Measurements from ENCODE around the gene OSM. TPM values are rescaled to one million over a fixed set of nuclear protein-coding genes. Genes with fewer than 3 reads are reported as not detected.

The OSM gene
- polyA plus RNA-seq, 1 of the 3 experiments (the other 2 are of a cell fraction): not detected

GRCh38 chr22:30261134-30261533 is 5.5 kb downstream of the OSM start:
- 76% methylated on average over 7 of the region's 8 CpGs for WGBS (ENCODE audit: low lambda C conversion rate)
- H3K4me3 ChIP-seq (ENCODE audit: low read depth in 2 of 2, low read length in 1 of 2): no peak overlapping the region
- ChIA-PET POLR2A (no interaction called here), CTCF (interaction anchor here (0.6 to 5.6 kb wide), 11 partner anchors 16 to 636 kb away, joined by 3 to 43 read pairs (median 4); partner anchors contain the start of genes RNF215 and SEC14L2)
- H3K27ac ChIP-seq (ENCODE audit: low read depth in 2 of 2, low read length in 1 of 2): no peak overlapping the region
- H3K79me2 ChIP-seq (ENCODE audit: insufficient read depth): no peaks in the 10 kb centered on the region
- no peak overlapping the region for H2AFZ ChIP-seq (ENCODE audit: low read depth)
- H3K9me2 ChIP-seq: no peaks in the 10 kb centered on the region
- H3K9me3 ChIP-seq: no peaks in the 10 kb centered on the region
- no peak overlapping the region for H3K9ac ChIP-seq
- no peak for TF ChIP-seq FOXJ3 (CRISPR knock-in tag; IDR thresholded peaks at IDR 0.05)
- TF ChIP-seq JUND (IDR thresholded peaks at IDR 0.05): no peak
- TF ChIP-seq NFIC (IDR thresholded peaks at IDR 0.05; ENCODE audit: borderline replicate concordance): no peak
- no peak for TF ChIP-seq ELF1 (IDR thresholded peaks at IDR 0.05)
- no peak for TF ChIP-seq USF1 (IDR thresholded peaks at IDR 0.05; ENCODE audit: borderline replicate concordance, low read depth)
- no peak for TF ChIP-seq NRF1 (IDR thresholded peaks at IDR 0.05; ENCODE audit: low read depth, low read length)
- no peak for TF ChIP-seq SMC3 (IDR thresholded peaks at IDR 0.05; ENCODE audit: low read depth, low read length)
- TF ChIP-seq RAD21 (IDR thresholded peaks at IDR 0.05; ENCODE audit: low read length): no peak
- TF ChIP-seq FOXM1 (IDR thresholded peaks at IDR 0.05; ENCODE audit: low read depth): no peak
- no peak for TF ChIP-seq ZBTB33 (IDR thresholded peaks at IDR 0.05; ENCODE audit: borderline replicate concordance, low read depth)
- TF ChIP-seq MEF2A (IDR thresholded peaks at IDR 0.05; ENCODE audit: borderline replicate concordance, low read depth): no peak
- TF ChIP-seq MXI1 (IDR thresholded peaks at IDR 0.05; ENCODE audit: low read depth, low read length): no peak
- no peak for TF ChIP-seq CTCF (IDR thresholded peaks at IDR 0.05)
- no peak for TF ChIP-seq EP300 (IDR thresholded peaks at IDR 0.05; ENCODE audit: borderline replicate concordance in 1 of 2, low read depth in 1 of 2, low read length in 1 of 2)
- no peak for TF ChIP-seq YY1 (IDR thresholded peaks at IDR 0.05; ENCODE audit: low read depth)
- TF ChIP-seq TCF12 (IDR thresholded peaks at IDR 0.05): no peak
- no peak for TF ChIP-seq RCOR1 (IDR thresholded peaks at IDR 0.05; ENCODE audit: low read length)
- peaks cover 3 to 5% of the 10 kb centered on the region in 2 experiments; a peak in 2 of 4 replicates for H3K4me1 ChIP-seq (ENCODE audit: control insufficient read depth in 1 of 2, insufficient read depth in 2 of 2, low read depth in 1 of 2, low read length in 1 of 2)
- no peak for DNase-seq
- no peak overlapping the region for H3K4me2 ChIP-seq
- H3K27me3 ChIP-seq (ENCODE audit: insufficient read depth): no peaks in the 10 kb centered on the region
- no peaks in the 10 kb centered on the region for H4K20me1 ChIP-seq (ENCODE audit: insufficient read depth)
- H3K36me3 ChIP-seq (replicated peaks in 1 of 2; ENCODE audit: control insufficient read depth in 1 of 2, insufficient read depth in 2 of 2, low read length in 1 of 2): no peaks in the 10 kb centered on the region
- H3F3A ChIP-seq (replicated peaks; ENCODE audit: insufficient read depth): no peaks in the 10 kb centered on the region

All from SK-N-SH (cell line).